RPMI7951 (cell line): ENCODE results near the gene AFF2. TPM values are rescaled to one million over a fixed set of nuclear protein-coding genes. Genes with fewer than 3 reads are reported as not detected.

Experiments used
- DNase-seq: peaks from one replicate; pipeline ENCODE4 v3.0.0-alpha.2; 2012; ENCODE audit warnings: low read depth
- total RNA-seq: library from RNA; depleted of rRNA; stranded (reverse); fragments of >200 nt; shearing (Covaris generic); gene quantifications from 2 replicates; pipeline ENCODE4 v1.2.3, GENCODE V29; 2014

AFF2 gene
- total RNA-seq, 1 experiment from 2014 or later, result 1.7 TPM

DNA sequence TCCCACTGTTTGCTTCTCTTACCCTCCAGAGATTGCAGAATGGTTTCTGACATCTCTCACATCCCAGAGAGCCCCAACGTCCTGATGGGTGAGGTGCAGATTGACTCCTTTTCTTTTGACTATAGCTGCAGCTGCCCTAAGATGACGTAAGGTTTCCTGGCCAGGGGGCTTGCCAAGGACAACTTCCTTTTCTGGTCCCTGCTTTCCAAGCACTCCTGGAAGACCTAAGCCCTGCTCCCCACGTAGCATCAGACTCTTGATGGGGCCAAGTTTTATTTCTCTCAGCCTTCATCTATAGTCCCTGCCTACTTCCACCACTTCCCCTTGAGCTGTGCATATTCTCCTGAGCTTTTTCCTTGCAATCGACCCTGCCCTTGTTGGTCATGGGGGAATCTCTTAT, 507.0 kb downstream of the AFF2 start:
- no peak for DNase-seq

DNA sequence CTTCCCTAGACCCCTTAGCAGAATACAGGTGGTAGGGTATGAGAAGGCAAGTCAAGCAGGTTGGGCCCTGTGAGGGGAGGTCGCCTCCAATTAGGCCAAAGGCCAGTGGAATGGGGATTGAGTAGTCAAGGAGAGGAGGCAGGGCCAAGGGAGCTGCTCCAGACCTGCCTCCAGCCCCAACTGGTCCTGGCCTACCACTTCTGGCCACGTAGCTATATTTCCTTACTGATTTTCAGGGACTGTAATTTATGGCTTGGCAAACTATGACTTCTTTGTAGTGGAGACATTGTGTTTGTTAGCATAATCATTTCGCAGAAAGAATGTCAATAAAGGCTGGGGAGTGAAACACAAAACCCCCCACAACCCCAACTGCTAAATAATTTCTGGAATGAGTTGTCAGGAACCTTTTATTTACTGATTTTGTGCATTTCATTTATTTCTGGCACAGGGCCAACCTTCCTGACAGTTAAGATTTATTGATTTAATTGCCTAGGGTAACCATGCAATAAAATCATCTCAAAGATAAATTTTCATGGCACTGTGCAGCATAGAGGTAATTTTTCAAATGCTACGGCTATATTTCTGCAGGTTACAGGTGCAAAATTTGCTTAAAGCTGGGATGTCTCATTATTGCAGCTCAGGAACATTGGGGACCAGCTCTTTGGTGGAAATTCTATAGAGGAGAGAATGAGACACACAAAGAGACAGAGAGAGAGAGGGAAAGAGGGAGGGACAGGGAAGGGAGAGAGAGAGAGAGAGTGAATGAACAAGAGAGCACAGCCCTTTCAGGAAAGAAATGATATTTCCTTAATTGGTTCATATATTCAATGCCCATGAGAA, 509.8 kb downstream of the AFF2 start:
- no peak for DNase-seq

DNA sequence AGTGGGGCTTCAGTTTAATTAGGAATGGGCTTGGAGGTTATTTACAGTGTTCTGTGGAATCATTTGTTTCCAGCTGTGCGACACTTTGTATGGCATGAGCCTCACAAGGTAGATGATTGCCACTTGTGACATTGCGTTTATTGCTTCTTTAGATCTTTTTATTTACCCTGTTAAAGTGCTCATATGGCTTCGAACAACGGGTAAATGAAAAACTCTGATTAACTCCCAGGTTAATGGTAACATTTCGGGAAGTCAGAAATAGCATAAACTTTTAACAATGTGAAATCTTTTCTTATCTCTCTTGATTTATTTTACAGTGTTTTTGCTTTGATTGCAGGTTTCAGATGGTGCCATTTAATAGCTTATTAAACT, 510.4 kb downstream of the AFF2 start:
- DNase-seq, result no peak

DNA sequence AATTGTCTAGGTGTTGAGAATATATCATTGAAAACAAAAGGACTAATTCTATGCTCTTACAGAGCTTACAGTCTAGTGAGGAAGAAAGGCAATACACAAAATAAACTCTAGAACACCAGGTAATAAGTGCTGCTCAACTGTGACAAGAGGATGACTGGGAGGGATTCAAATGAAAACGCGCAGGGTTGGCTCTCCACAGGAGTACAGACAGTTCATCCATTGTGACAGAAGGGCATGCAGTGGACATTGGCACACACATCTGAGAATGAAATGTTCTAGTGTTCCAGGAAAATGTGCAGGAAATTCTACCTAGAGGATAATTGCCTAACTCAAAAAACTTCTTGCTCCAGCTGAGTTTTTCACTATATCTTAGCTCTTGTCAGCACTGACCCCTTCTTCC, 512.7 kb downstream of the AFF2 start:
- no peak for DNase-seq

DNA sequence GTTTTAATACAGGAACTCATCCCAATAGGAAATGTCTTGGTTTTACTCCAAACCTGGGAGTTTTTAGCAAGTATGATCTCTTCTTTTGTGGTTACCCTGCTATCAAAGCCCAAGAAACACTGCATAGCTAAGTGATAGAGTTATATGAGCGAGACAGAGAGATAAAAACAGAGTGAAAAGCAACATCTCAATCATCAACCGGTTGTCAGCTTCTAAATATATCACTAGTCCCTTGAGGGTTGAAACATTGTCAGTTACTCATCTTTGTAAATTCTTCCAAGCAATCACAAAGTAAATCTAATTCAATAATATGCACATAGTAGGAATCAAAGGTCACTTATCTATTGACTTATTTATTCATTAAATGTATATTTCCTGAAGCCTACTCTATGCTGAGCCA, 520.7 kb downstream of the AFF2 start:
- no peak for DNase-seq

DNA sequence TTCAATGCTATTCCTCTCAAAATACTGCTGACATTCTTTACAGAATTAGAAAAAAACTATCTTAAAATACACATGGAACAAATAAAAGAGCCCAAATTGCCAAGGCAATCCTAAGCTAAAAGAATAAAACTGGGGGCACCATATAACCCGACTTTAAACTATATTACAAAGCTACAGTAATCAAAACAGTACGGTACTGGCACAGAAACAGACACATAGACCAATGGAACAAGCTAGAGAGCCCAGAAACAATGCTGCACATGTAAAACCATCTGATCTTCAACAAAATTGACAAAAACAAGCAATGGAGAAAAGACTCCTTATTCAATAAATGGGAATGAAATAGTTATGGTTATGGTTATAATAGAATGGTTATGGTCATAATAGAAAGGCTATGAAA, 522.1 kb downstream of the AFF2 start:
- DNase-seq, result no peak

DNA sequence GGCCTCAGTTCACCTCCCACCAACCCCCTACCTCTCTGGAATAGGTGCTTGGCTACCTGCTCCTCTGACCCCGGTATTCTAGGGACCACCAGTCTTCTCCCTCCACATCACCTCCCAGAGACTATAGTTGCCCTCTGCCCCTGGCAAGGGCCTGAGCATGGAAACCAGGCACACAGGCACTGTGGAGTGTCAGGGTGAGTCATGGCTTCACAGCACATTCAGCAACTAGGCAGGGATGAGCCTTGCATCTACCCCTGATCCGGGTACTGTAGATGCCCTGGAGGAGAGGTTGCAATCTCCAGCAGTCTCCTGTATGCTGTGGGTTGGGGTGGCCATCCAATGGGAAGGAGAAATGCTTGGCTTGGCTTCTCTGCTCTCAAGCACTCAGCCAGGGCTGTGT, 532.0 kb downstream of the AFF2 start:
- DNase-seq, result peak; percentile 23

DNA sequence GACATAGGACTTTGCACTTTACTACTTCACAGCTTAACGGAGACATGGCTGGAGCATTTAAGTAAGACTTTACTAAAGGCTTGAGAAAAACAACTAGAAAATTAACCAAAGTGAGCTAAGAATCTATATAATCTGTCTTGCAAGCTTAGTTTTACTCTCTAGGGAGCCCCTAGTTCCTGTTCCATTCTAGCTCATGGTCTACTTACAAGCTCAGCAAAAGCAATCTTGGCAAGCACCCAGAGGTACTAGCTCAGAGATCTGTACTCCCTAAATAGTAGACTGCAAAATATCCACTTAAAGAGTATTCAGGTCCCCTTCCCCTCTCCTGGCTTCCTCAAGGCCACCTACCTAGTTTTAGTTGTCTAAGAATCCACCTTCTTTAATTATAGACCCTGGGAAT, 535.7 kb downstream of the AFF2 start:
- no peak for DNase-seq

DNA sequence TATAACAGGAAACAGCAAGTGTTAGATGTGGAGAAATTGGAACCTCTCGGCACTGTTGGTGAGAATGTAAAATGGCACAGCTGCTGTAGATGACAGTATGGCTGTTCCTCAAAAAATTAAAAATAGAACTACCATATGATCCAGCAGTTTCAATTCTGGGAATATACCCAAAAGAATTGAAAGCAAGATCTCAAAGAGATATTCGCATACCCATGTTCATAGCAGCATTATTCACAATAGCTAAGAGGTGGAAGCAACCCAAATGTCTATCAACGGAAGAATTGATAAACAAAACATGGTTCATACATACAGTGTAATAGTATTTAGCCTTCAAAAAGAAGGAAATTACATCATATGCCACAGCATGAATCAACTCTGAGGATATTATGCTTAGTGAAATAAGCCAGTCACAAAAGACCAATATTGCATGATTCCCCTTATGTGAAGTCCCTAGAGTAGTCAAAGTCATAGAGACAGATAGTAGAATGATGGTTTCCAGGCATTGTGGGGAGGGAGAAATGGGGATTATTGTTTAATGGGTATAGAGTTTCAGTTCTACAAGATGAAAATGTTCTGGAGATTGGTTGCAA, 537.0 kb downstream of the AFF2 start:
- no peak for DNase-seq

DNA sequence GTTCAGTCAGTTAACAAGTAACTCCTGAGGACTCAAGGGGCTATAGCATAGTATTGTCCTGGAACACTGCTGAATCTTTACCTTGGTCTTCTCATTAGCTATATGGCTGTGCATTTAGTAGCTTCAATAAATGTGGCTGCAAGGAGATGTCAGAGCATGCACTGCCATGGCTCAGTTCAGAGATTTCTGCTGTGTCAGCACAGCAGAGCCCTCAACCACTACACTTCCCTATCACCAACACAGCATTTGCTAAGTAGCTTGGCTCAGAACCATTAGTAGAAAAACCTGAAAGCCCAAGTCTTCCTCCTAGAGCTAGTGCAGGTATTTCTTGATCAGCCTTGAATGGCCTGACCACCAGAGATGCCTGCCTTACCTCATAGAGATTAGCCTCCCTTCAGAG, 538.6 kb downstream of the AFF2 start:
- DNase-seq, result no peak

DNA sequence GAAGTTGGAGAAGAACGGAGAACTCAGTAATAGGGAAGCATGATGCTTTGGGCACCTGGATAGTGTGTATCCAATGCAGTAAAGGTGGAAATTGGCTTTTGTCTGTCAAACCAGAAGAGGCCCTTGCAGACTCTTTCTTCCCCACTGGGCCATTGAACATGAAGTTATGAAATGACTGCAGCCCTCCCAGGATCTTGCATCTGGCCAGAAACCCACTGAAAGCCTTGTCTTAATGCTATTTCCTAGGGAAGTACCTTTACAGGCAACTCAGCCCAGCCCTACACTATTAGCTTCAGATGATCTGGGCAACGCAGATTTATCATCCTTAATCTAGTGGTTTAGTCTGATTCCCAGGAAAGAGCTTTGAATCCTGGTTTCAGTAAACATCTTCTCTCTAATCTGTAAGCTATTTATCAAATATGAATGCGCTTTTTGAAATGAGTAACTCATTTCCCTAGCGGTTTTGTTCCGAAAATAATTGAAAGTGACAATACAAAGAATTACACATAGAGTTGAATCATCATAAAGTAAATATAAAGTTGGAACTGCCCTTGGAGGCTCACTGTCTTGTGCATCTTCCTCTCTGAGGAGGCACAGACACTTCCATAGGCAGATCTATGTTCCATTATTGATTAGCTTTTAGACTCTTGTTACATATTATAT, 540.6 kb downstream of the AFF2 start:
- no peak for DNase-seq

DNA sequence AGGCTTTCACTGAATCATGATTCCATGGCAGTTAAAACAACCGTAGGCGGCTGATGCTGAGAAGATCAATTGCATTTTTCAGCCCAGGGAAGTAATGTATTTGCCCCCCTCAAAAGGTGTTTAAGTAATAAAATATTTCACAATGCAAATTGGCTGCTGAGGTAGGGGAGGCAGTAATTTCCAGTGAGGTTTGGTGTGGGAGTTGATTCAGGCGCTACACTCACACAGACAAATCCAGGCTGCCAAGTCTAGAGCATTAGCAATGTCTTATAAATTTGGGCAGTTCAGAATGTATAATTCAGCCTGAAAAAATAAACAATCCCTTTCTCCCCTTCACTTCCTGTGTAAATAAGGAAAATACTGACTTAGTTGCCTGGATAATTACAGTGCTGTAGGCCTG, 543.0 kb downstream of the AFF2 start:
- no peak for DNase-seq

DNA sequence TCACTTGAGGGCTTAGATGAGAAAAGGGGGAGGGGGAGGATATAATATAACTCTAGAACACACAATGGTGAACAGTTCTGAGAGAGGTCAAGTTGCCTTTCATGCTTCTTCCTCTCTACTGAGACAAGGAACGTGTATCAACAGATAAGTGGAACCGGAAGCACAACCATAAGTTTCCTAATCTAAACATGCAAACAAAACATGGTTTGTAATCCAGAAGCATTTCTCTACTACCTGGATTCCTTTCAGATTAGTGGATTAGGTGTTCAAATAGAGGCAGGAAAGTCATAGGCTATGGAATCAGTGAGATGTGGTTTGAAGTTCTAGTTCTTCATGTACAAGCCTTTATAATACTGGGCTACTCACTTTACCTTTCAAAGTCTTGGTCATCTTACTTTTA, 544.1 kb downstream of the AFF2 start:
- DNase-seq, result no peak

DNA sequence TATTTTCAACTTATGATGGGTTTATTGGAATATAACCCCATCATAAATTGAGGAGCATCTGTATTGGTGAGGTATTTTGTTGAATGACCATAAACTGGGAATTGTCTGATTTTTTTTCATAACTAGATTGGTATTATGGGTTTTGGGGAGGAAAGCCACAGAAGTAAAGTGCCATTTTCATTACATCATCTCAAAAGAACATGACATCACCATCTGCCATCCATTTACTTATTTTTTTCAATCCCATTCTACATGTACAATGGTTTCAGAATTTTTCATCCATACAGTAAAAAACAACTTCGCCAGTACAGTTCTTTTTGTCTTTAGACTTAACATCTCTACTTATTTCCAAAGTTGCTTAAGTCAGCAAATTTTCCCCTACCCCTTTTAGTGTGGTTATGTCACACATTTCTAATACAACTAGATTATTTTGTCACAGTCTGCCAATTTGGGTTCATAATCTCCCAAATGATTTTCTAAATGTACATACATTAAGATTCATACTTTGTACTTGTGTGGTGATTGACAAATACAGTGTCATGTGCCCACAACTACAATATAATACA, 545.3 kb downstream of the AFF2 start:
- no peak for DNase-seq
